ENCODE measurements around the gene XKRX. TPM values are rescaled to one million over a fixed set of nuclear protein-coding genes. Genes with fewer than 3 reads are reported as not detected.

Gene XKRX
- total RNA-seq, 2 donors from 2014 or later, result not detected

- Histone ChIP-seq H3K4me1 (no peaks in the 10 kb centered on the region), H3K36me3 (replicated peaks in 1 of 2; ENCODE audit: insufficient read depth in 1 of 2, low read depth in 2 of 2) (no peaks in the 10 kb centered on the region), H3K9me3 (no peaks in the 10 kb centered on the region), H3K27me3 (no peaks in the 10 kb centered on the region), H3K27ac (no peak overlapping the region), H3K4me3 (no peak overlapping the region)
- DNase-seq (no peak), ATAC-seq (no peak)
- 69 to 100% methylated on average over 1 to 2 of the region's 2 CpGs for WGBS, 2 donors
- intact Hi-C loops (cut with DNase I), result no loop called here
- TF ChIP-seq POLR2A (IDR thresholded peaks at IDR 0.05) (no peak), CTCF (IDR thresholded peaks at IDR 0.05) (no peak)
Observed at GRCh38 chrX:100946299-100946927, 17.7 kb upstream of the XKRX start.

- intact Hi-C loops (cut with DNase I), result no loop called here
- H3K4me3 ChIP-seq, result no peak overlapping the region
- ATAC-seq, result no peak
- TF ChIP-seq POLR2A (IDR thresholded peaks at IDR 0.05) (no peak), CTCF (IDR thresholded peaks at IDR 0.05) (no peak)
- H3K27me3 ChIP-seq, result no peaks in the 10 kb centered on the region
- H3K27ac ChIP-seq, result no peak overlapping the region
- no peaks in the 10 kb centered on the region for H3K36me3 ChIP-seq (replicated peaks in 1 of 2; ENCODE audit: insufficient read depth in 1 of 2, low read depth in 2 of 2)
- 87 to 100% methylated on average over 1 to 3 of the region's 3 CpGs for WGBS, 2 donors
- no peaks in the 10 kb centered on the region for H3K4me1 ChIP-seq
- no peak for DNase-seq
- no peaks in the 10 kb centered on the region for H3K9me3 ChIP-seq
Observed at GRCh38 chrX:100944601-100945000, 15.9 kb upstream of the XKRX start.

- H3K27me3 ChIP-seq, result no peaks in the 10 kb centered on the region
- H3K4me3 ChIP-seq, result no peak overlapping the region
- TF ChIP-seq POLR2A (IDR thresholded peaks at IDR 0.05) (no peak), CTCF (IDR thresholded peaks at IDR 0.05) (no peak)
- intact Hi-C loops (cut with DNase I), result no loop called here
- no peaks in the 10 kb centered on the region for H3K4me1 ChIP-seq
- no peaks in the 10 kb centered on the region for H3K9me3 ChIP-seq
- DNase-seq, result no peak
- ATAC-seq, result no peak
- H3K36me3 ChIP-seq (replicated peaks in 1 of 2; ENCODE audit: insufficient read depth in 1 of 2, low read depth in 2 of 2), result no peaks in the 10 kb centered on the region
- 57 to 76% methylated on average over 3 to 4 of the region's 4 CpGs for WGBS, 2 donors
- no peak overlapping the region for H3K27ac ChIP-seq
Observed at GRCh38 chrX:100939333-100939732, 10.6 kb upstream of the XKRX start.

GRCh38 chrX:100935767-100936166 is 7.0 kb upstream of the XKRX start:
- no peaks in the 10 kb centered on the region for H3K36me3 ChIP-seq (replicated peaks in 1 of 2; ENCODE audit: insufficient read depth in 1 of 2, low read depth in 2 of 2)
- H3K4me1 ChIP-seq, result no peaks in the 10 kb centered on the region
- DNase-seq, result no peak
- ATAC-seq, result no peak
- no peak overlapping the region for H3K4me3 ChIP-seq
- H3K27ac ChIP-seq, result no peak overlapping the region
- intact Hi-C loops (cut with DNase I), result no loop called here
- no peaks in the 10 kb centered on the region for H3K27me3 ChIP-seq
- 69 to 77% methylated on average over 1 to 2 of the region's 2 CpGs for WGBS, 2 donors
- TF ChIP-seq POLR2A (IDR thresholded peaks at IDR 0.05) (no peak), CTCF (IDR thresholded peaks at IDR 0.05) (no peak)
- no peaks in the 10 kb centered on the region for H3K9me3 ChIP-seq

GRCh38 chrX:100931925-100932285 is 3.2 kb upstream of the XKRX start:
- H3K4me3 ChIP-seq, result no peak overlapping the region
- no peaks in the 10 kb centered on the region for H3K27me3 ChIP-seq
- TF ChIP-seq POLR2A (IDR thresholded peaks at IDR 0.05) (no peak), CTCF (IDR thresholded peaks at IDR 0.05) (no peak)
- H3K9me3 ChIP-seq, result no peaks in the 10 kb centered on the region
- ATAC-seq (no peak), DNase-seq (no peak)
- no peak overlapping the region for H3K27ac ChIP-seq
- peaks cover 13% of the 10 kb centered on the region for H3K4me1 ChIP-seq
- WGBS, 2 donors, result 68 to 86% methylated on average over 2 to 3 of the region's 3 CpGs
- intact Hi-C loops (cut with DNase I), result no loop called here
- H3K36me3 ChIP-seq (replicated peaks in 1 of 2; ENCODE audit: insufficient read depth in 1 of 2, low read depth in 2 of 2), result no peaks in the 10 kb centered on the region

All from body of pancreas (tissue), 4 donors.